ENCODE measurements around the gene OTOF. TPM values are rescaled to one million over a fixed set of nuclear protein-coding genes. Genes with fewer than 3 reads are reported as not detected.
A peak's percentile ranks its signal among the peaks of the same experiment; 100 is the strongest.

The OTOF gene
- total and polyA plus RNA-seq, 2 of the 13 experiments (the other 11 are each of a cell fraction or from before 2014, with no cell fraction given), result 0.04 TPM; not detected in 1

- TF ChIP-seq HMGXB4 (CRISPR knock-in tag; IDR thresholded peaks at IDR 0.05; ENCODE audit: borderline replicate concordance in 1 of 2, low read depth in 1 of 2), result peak; percentile 66 to 72
- TF ChIP-seq ZNF761 (CRISPR knock-in tag; conservative IDR thresholded peaks at IDR 0.05), result 0 out of 2 replicates have a peak, but pooled peaks have one; percentile 55
- TF ChIP-seq KMT2B (CRISPR knock-in tag; IDR thresholded peaks at IDR 0.05), result no peak
- TF ChIP-seq ARNT (IDR thresholded peaks at IDR 0.05), result no peak
- TF ChIP-seq, protein P1, sequence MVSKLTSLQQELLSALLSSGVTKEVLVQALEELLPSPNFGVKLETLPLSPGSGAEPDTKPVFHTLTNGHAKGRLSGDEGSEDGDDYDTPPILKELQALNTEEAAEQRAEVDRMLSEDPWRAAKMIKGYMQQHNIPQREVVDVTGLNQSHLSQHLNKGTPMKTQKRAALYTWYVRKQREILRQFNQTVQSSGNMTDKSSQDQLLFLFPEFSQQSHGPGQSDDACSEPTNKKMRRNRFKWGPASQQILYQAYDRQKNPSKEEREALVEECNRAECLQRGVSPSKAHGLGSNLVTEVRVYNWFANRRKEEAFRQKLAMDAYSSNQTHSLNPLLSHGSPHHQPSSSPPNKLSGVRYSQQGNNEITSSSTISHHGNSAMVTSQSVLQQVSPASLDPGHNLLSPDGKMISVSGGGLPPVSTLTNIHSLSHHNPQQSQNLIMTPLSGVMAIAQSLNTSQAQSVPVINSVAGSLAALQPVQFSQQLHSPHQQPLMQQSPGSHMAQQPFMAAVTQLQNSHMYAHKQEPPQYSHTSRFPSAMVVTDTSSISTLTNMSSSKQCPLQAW (CRISPR knock-in tag; IDR thresholded peaks at IDR 0.05), result peak; percentile 37; the same call in 1 of the 2 replicates
- no peak for TF ChIP-seq TGIF2 (CRISPR knock-in tag; IDR thresholded peaks at IDR 0.05)
- no peak for TF ChIP-seq FLYWCH1 (CRISPR knock-in tag; IDR thresholded peaks at IDR 0.05)
- TF ChIP-seq ZNF331 (CRISPR knock-in tag; IDR thresholded peaks at IDR 0.05), result no peak
- TF ChIP-seq ZFX (CRISPR knock-in tag; IDR thresholded peaks at IDR 0.05; ENCODE audit: low read depth), result peak; percentile 71; the same call in 1 of the 2 replicates
- TF ChIP-seq, protein P2, sequence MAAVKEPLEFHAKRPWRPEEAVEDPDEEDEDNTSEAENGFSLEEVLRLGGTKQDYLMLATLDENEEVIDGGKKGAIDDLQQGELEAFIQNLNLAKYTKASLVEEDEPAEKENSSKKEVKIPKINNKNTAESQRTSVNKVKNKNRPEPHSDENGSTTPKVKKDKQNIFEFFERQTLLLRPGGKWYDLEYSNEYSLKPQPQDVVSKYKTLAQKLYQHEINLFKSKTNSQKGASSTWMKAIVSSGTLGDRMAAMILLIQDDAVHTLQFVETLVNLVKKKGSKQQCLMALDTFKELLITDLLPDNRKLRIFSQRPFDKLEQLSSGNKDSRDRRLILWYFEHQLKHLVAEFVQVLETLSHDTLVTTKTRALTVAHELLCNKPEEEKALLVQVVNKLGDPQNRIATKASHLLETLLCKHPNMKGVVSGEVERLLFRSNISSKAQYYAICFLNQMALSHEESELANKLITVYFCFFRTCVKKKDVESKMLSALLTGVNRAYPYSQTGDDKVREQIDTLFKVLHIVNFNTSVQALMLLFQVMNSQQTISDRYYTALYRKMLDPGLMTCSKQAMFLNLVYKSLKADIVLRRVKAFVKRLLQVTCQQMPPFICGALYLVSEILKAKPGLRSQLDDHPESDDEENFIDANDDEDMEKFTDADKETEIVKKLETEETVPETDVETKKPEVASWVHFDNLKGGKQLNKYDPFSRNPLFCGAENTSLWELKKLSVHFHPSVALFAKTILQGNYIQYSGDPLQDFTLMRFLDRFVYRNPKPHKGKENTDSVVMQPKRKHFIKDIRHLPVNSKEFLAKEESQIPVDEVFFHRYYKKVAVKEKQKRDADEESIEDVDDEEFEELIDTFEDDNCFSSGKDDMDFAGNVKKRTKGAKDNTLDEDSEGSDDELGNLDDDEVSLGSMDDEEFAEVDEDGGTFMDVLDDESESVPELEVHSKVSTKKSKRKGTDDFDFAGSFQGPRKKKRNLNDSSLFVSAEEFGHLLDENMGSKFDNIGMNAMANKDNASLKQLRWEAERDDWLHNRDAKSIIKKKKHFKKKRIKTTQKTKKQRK (IDR thresholded peaks at IDR 0.05; ENCODE audit: low read length), result no peak
- no peak for TF ChIP-seq SNAI1 (CRISPR knock-in tag; IDR thresholded peaks at IDR 0.05; ENCODE audit: borderline replicate concordance)
- TF ChIP-seq MTF2 (CRISPR knock-in tag; IDR thresholded peaks at IDR 0.05; ENCODE audit: borderline replicate concordance), result peak; percentile 42; the same call in 1 of the 2 replicates
- 0 out of 2 replicates have a peak, but pooled peaks have one; percentile 51 for TF ChIP-seq RNF2 (conservative IDR thresholded peaks at IDR 0.05; ENCODE audit: low read depth)
- TF ChIP-seq XRCC5 (optimal IDR thresholded peaks at IDR 0.05; ENCODE audit: low read length), result peak; percentile 92
- peak; percentile 65 for TF ChIP-seq AGO1 (IDR thresholded peaks at IDR 0.05; ENCODE audit: low read depth, low read length, poor library complexity, severe bottlenecking)
- TF ChIP-seq RBM39 (IDR thresholded peaks at IDR 0.05; ENCODE audit: low read depth, low read length, poor library complexity, severe bottlenecking), result peak; percentile 67
- TF ChIP-seq ZBTB21 (CRISPR knock-in tag; IDR thresholded peaks at IDR 0.05), result no peak
- no peak for TF ChIP-seq ATF7 (IDR thresholded peaks at IDR 0.05)
- TF ChIP-seq ATF7 (CRISPR knock-in tag; IDR thresholded peaks at IDR 0.05), result no peak
- no peak for TF ChIP-seq RCOR2 (CRISPR knock-in tag; IDR thresholded peaks at IDR 0.05)
- TF ChIP-seq MXI1 (IDR thresholded peaks at IDR 0.05; ENCODE audit: borderline replicate concordance, low read depth, low read length), result 0 out of 3 replicates have a peak, but pooled peaks have one; percentile 22
- peak; percentile 78; the same call in 1 of the 2 replicates for TF ChIP-seq GABPB1 (CRISPR knock-in tag; IDR thresholded peaks at IDR 0.05)
- TF ChIP-seq ZBTB43 (CRISPR knock-in tag; conservative IDR thresholded peaks at IDR 0.05), result no peak
Observed at GRCh38 chr2:26503231-26503880, 25.4 kb upstream of the OTOF start (continued).

Measured in HepG2 (cell line).